ENCODE results near the gene BCL2L2. TPM values are rescaled to one million over a fixed set of nuclear protein-coding genes. Genes with fewer than 3 reads are reported as not detected.

The BCL2L2 gene
- total and polyA plus RNA-seq, 4 donors: 4.7 to 28.0 (median 12.7) TPM

DNA sequence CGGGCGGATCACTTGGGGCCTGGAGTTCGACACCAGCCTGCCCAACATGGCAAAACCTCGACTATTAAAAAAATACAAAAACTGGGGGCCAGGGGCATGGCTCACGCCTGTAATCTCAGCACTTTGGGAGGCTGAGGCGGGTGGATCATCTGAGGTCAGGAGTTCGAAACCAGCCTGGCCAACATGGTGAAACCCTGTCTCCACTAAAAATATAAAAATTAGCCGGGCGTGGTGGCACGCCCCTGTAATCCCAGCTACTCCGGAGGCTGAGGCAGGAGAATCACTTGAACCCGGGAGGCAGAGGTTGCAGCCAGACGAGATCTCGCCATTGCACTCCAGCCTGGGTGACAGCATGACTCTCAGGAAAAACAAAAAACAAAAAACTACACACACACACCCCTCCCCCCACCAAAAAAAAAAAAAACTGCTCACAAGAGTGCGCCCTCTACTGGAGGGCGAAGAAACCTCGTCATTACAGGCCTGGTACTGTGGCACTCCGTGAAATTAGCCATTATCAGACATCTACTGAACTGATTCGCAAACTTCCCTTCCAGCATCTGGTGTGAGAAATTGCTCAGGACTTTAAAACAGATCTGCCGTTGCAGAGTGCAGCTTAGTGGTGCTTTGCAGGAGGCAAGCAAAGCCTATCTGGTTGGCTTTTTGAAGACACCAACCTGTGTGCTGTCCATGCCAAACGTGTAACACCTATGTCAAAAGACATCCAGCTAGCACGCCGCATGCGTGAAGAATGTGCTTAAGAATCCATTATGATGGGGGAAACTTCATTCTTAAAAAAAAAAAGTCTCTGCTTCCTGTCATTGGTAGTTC lies 11.7 kb upstream of the BCL2L2 start:
- no peak overlapping the region for H3K27ac ChIP-seq (ENCODE audit: low read depth in 1 of 2, low read length in 2 of 2)
- WGBS: 35% methylated on average over 24 of the region's 24 CpGs
- TF ChIP-seq RAD21 (IDR thresholded peaks at IDR 0.05) (peak; percentile 68 to 79), NR2F2 (IDR thresholded peaks at IDR 0.05) (no peak)
- TF ChIP-seq, protein P1, sequence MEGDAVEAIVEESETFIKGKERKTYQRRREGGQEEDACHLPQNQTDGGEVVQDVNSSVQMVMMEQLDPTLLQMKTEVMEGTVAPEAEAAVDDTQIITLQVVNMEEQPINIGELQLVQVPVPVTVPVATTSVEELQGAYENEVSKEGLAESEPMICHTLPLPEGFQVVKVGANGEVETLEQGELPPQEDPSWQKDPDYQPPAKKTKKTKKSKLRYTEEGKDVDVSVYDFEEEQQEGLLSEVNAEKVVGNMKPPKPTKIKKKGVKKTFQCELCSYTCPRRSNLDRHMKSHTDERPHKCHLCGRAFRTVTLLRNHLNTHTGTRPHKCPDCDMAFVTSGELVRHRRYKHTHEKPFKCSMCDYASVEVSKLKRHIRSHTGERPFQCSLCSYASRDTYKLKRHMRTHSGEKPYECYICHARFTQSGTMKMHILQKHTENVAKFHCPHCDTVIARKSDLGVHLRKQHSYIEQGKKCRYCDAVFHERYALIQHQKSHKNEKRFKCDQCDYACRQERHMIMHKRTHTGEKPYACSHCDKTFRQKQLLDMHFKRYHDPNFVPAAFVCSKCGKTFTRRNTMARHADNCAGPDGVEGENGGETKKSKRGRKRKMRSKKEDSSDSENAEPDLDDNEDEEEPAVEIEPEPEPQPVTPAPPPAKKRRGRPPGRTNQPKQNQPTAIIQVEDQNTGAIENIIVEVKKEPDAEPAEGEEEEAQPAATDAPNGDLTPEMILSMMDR (IDR thresholded peaks at IDR 0.05; ENCODE audit: low read depth, low read length, missing input control): peak; percentile 84
- H3K27me3 ChIP-seq (ENCODE audit: control insufficient read depth in 4 of 4, insufficient read depth in 4 of 4, low read length in 3 of 4): no peaks in the 10 kb centered on the region
- peaks cover 0 to 8% (median 4%) of the 10 kb centered on the region in 4 donors for H3K4me1 ChIP-seq (ENCODE audit: control insufficient read depth in 4 of 4, insufficient read depth in 4 of 4, low read length in 3 of 4)
- no peaks in the 10 kb centered on the region for H3K9me3 ChIP-seq (ENCODE audit: control insufficient read depth in 4 of 4, low read length in 3 of 4)
- no peak overlapping the region for H3K4me3 ChIP-seq (ENCODE audit: low read depth in 1 of 3, low read length in 3 of 3)
- DNase-seq (ENCODE audit: low spot score): peak; percentile 53
- no peak overlapping the region for H3K9ac ChIP-seq (ENCODE audit: low read depth in 1 of 2, low read length in 2 of 2)
- peaks cover 0 to 5% (median 2%) of the 10 kb centered on the region in 4 donors for H3K36me3 ChIP-seq (ENCODE audit: control insufficient read depth in 4 of 4, insufficient read depth in 3 of 4, low read depth in 1 of 4, low read length in 3 of 4)

DNA sequence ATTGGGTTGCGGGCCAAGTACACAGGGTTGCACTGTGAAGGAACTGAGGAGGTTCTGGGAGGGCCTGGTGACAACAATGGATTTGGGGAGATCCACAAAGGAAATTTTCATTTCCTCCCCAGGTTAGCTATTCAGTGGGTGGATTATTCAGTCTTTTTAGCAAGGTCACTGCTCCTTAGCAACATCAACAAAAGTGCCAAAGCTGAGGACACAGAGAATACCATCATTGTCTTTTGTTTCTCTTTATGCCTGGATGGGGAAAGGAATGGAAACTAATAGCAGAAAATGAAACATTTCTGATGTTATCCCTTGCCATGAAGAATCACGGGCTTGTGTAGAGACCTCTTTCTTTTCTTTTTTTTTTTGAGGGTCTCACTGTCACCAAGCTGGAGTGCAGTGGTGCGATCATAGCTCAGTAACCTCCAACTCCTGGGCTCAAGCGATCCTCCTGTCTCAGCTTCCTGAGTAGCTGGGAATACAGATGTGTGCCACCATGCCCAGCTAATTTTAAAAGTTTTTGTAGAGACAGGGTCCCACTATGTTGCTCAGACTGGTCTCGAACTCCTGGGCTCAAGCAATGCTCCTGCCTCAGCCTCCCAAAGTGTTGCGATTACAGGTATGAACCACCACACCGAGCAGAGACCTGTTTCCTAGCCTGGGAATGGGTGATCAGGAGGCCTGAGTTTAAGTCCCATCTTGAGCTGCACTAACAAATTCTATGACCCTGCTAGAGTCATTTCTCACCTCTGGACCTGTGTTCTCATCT lies 10.4 kb upstream of the BCL2L2 start:
- 96% methylated on average over 7 of the region's 7 CpGs for WGBS

DNA sequence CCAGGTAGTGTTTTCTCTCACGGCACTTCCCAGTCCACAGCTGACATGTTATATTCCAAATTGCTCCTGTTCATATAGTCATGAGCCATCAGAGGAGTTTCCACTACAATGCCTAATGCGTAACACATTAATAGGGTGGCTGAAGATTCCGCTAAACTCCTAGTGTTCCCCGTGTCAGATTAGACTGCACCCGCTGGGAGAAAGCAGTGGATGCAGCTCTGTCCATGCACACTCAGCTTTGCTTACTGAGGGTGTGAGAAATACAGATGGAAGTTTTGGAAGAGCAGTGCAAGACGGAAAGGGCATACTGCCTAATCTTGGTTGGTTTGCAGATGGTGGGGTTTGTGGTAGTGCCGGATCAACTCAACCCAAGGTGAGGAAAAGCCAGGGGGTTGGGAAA lies 9.5 kb upstream of the BCL2L2 start:
- no peak overlapping the region for H3K27ac ChIP-seq (ENCODE audit: low read depth in 1 of 2, low read length in 2 of 2)
- no peak overlapping the region for H3K9ac ChIP-seq (ENCODE audit: low read depth in 1 of 2, low read length in 2 of 2)
- 93% methylated on average over 7 of the region's 7 CpGs for WGBS

More for the DNA sequence above, 10.4 kb upstream of the BCL2L2 start:
- no peak overlapping the region for H3K27ac ChIP-seq (ENCODE audit: low read depth in 1 of 2, low read length in 2 of 2)
- no peak overlapping the region for H3K9ac ChIP-seq (ENCODE audit: low read depth in 1 of 2, low read length in 2 of 2)
- H3K4me1 ChIP-seq (ENCODE audit: control insufficient read depth in 4 of 4, insufficient read depth in 4 of 4, low read length in 3 of 4): peaks cover 0 to 17% (median 12%) of the 10 kb centered on the region in 4 donors
- H3K9me3 ChIP-seq (ENCODE audit: control insufficient read depth in 4 of 4, low read length in 3 of 4): no peaks in the 10 kb centered on the region
- peaks cover 0 to 5% (median 2%) of the 10 kb centered on the region in 4 donors for H3K36me3 ChIP-seq (ENCODE audit: control insufficient read depth in 4 of 4, insufficient read depth in 3 of 4, low read depth in 1 of 4, low read length in 3 of 4)
- DNase-seq (ENCODE audit: low spot score): no peak
- no peak for TF ChIP-seq EGR1 (IDR thresholded peaks at IDR 0.05; ENCODE audit: low read depth in 2 of 2)
- TF ChIP-seq RAD21 (IDR thresholded peaks at IDR 0.05): no peak
- TF ChIP-seq, protein P2, sequence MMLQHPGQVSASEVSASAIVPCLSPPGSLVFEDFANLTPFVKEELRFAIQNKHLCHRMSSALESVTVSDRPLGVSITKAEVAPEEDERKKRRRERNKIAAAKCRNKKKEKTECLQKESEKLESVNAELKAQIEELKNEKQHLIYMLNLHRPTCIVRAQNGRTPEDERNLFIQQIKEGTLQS (IDR thresholded peaks at IDR 0.05): no peak
- no peak for TF ChIP-seq GABPA (IDR thresholded peaks at IDR 0.05 in 1 of 2, conservative IDR thresholded peaks at IDR 0.05 in 1 of 2)
- no peak for TF ChIP-seq HNF4A (conservative IDR thresholded peaks at IDR 0.05)
- H3K27me3 ChIP-seq (ENCODE audit: control insufficient read depth in 4 of 4, insufficient read depth in 4 of 4, low read length in 3 of 4): no peaks in the 10 kb centered on the region
- H3K4me3 ChIP-seq (ENCODE audit: low read depth in 1 of 3, low read length in 3 of 3): no peak overlapping the region

More for the DNA sequence above, 9.5 kb upstream of the BCL2L2 start:
- Histone ChIP-seq H3K27me3 (ENCODE audit: control insufficient read depth in 4 of 4, insufficient read depth in 4 of 4, low read length in 3 of 4) (no peaks in the 10 kb centered on the region), H3K4me1 (ENCODE audit: control insufficient read depth in 4 of 4, insufficient read depth in 4 of 4, low read length in 3 of 4) (peaks cover 0 to 17% (median 12%) of the 10 kb centered on the region in 4 donors), H3K9me3 (ENCODE audit: control insufficient read depth in 4 of 4, low read length in 3 of 4) (no peaks in the 10 kb centered on the region), H3K4me3 (ENCODE audit: low read depth in 1 of 3, low read length in 3 of 3) (no peak overlapping the region), H3K36me3 (ENCODE audit: control insufficient read depth in 4 of 4, insufficient read depth in 3 of 4, low read depth in 1 of 4, low read length in 3 of 4) (peaks cover 0 to 5% (median 2%) of the 10 kb centered on the region in 4 donors)
- no peak for TF ChIP-seq HNF4G (IDR thresholded peaks at IDR 0.05)
- TF ChIP-seq RAD21 (IDR thresholded peaks at IDR 0.05): no peak
- no peak for TF ChIP-seq FOXA2 (IDR thresholded peaks at IDR 0.05)
- no peak for TF ChIP-seq SP1 (IDR thresholded peaks at IDR 0.05)
- TF ChIP-seq GABPA (IDR thresholded peaks at IDR 0.05 in 1 of 2, conservative IDR thresholded peaks at IDR 0.05 in 1 of 2): no peak
- TF ChIP-seq HNF4A (conservative IDR thresholded peaks at IDR 0.05): no peak
- no peak for TF ChIP-seq JUND (IDR thresholded peaks at IDR 0.05)
- no peak for TF ChIP-seq YY1 (IDR thresholded peaks at IDR 0.05)
- no peak for TF ChIP-seq RXRA (IDR thresholded peaks at IDR 0.05)
- DNase-seq (ENCODE audit: low spot score): no peak
